Measurements from ENCODE around the gene KHK.
"Not testable (repeated sequence)": the region's sequence is repeated elsewhere in the genome, so short reads cannot be mapped to it uniquely, and the experiment has no call there.

GRCh38 chr2:27119330-27119670, 32.7 kb downstream of the KHK start:
- not testable (repeated sequence) for TF ChIP-seq CTCF, POLR2A (IDR thresholded peaks at IDR 0.05)

Data from suprapubic skin (tissue), 3 donors.